SU-DHL-6 (cell line): ENCODE results near the gene GPR180.

ENCODE experiments used
- H2AFZ ChIP-seq: fragments of 200-600 bp; sonication (generic); 2 replicates; pipeline ENCODE4 v1.6.1; 2014; ENCODE audit warnings: low read depth, mild to moderate bottlenecking, moderate library complexity, mixed read lengths, antibody characterized with exemption, low read length; ENCODE audit not compliant: severe bottlenecking
- H3F3A ChIP-seq: fragments of 200-600 bp; shearing (Covaris generic); 2 replicates; pipeline ENCODE4 v1.6.0; 2016; ENCODE audit warnings: antibody characterized with exemption, mild to moderate bottlenecking; ENCODE audit not compliant: insufficient read depth
- H3K27ac ChIP-seq: fragments of 200-600 bp; sonication (generic); 2 replicates; pipeline ENCODE4 v1.5.1; 2016; ENCODE audit warnings: low read depth, mild to moderate bottlenecking, low read length, moderate library complexity, mixed read lengths
- H3K27me3 ChIP-seq: fragments of 200-600 bp; sonication (generic), shearing (Covaris generic); 2 replicates; pipeline ENCODE4 v1.6.0; 2014; ENCODE audit warnings: mild to moderate bottlenecking, low read length
- H3K36me3 ChIP-seq: fragments of 200-600 bp; sonication (generic); 2 replicates; pipeline ENCODE4 v1.6.1; 2014; ENCODE audit warnings: mild to moderate bottlenecking, low read length, mixed read lengths
- H3K4me2 ChIP-seq: fragments of 300-600, 200-600 bp; shearing (Covaris generic), sonication (generic); 2 replicates; pipeline ENCODE4 v1.6.0; 2014; ENCODE audit warnings: low read length, low read depth, mild to moderate bottlenecking; ENCODE audit not compliant: poor library complexity, severe bottlenecking
- H3K4me3 ChIP-seq: fragments of 200-600 bp; sonication (generic); 2 replicates; pipeline ENCODE4 v1.5.1; 2014; ENCODE audit warnings: antibody characterized with exemption, low read length, mild to moderate bottlenecking, mixed read lengths; ENCODE audit not compliant: insufficient read depth, poor library complexity, severe bottlenecking
- H3K79me2 ChIP-seq: fragments of 200-600 bp; sonication (generic); 2 replicates; pipeline ENCODE4 v1.6.1; 2014; ENCODE audit warnings: mild to moderate bottlenecking, low read length, moderate library complexity; ENCODE audit not compliant: insufficient read depth
- H3K9ac ChIP-seq: fragments of 200-600 bp; sonication (generic); 2 replicates; pipeline ENCODE4 v1.7.0; 2014; ENCODE audit warnings: mild to moderate bottlenecking, low read length
- H3K9me2 ChIP-seq: fragments of 200-600 bp; sonication (generic); replicated peaks from 2 replicates; pipeline ENCODE4 v1.6.1; 2014; ENCODE audit warnings: low read length; ENCODE audit not compliant: insufficient read depth
- H3K9me3 ChIP-seq: fragments of 200-600 bp; sonication (generic); 2 replicates; pipeline ENCODE4 v1.6.1; 2014; ENCODE audit warnings: low read length, mixed read lengths; ENCODE audit not compliant: insufficient read depth
- H4K20me1 ChIP-seq: fragments of 200-600 bp; sonication (generic); 2 replicates; pipeline ENCODE4 v1.6.1; 2014; ENCODE audit warnings: low read depth, mild to moderate bottlenecking, antibody characterized with exemption, low read length, moderate library complexity, mixed read lengths
- CTCF ChIP-seq: fragments of 200-600 bp; sonication (generic); IDR thresholded peaks from one replicate; pipeline ENCODE4 v1.5.1; 2017; ENCODE audit warnings: antibody characterized with exemption, mild to moderate bottlenecking, low read length, moderate library complexity; ENCODE audit not compliant: insufficient read depth, poor library complexity, severe bottlenecking
- EZH2phosphoT487 ChIP-seq: fragments of 200-600 bp; sonication (generic), shearing (Covaris generic); conservative IDR thresholded peaks from 2 replicates; pipeline ENCODE4 v1.6.1; 2018; ENCODE audit warnings: mild to moderate bottlenecking, antibody characterized with exemption, low read length, moderate library complexity, mixed read lengths

Gene GPR180

GRCh38 chr13:94677799-94678198, 76.1 kb downstream of the GPR180 start:
- Histone ChIP-seq H3K9me3 (no peaks in the 10 kb centered on the region), H3K4me3 (no peak overlapping the region), H3K79me2 (no peaks in the 10 kb centered on the region), H3K36me3 (no peaks in the 10 kb centered on the region), H2AFZ (no peak overlapping the region), H4K20me1 (no peaks in the 10 kb centered on the region), H3F3A (no peaks in the 10 kb centered on the region), H3K27ac (no peak overlapping the region), H3K27me3 (no peaks in the 10 kb centered on the region), H3K4me2 (no peak overlapping the region), H3K9ac (no peak overlapping the region), H3K9me2 (no peaks in the 10 kb centered on the region)
- TF ChIP-seq CTCF (no peak), EZH2phosphoT487 (no peak)

GRCh38 chr13:94678845-94679244, 77.2 kb downstream of the GPR180 start:
- no peaks in the 10 kb centered on the region for H3K27me3 ChIP-seq
- no peaks in the 10 kb centered on the region for H3K9me3 ChIP-seq
- no peak overlapping the region for H3K4me2 ChIP-seq
- H3K36me3 ChIP-seq = no peaks in the 10 kb centered on the region
- H3K9me2 ChIP-seq = no peaks in the 10 kb centered on the region
- no peak overlapping the region for H2AFZ ChIP-seq
- H3K4me3 ChIP-seq = no peak overlapping the region
- no peak overlapping the region for H3K27ac ChIP-seq
- H3K9ac ChIP-seq = no peak overlapping the region
- TF ChIP-seq EZH2phosphoT487 (no peak), CTCF (no peak)
- H3K79me2 ChIP-seq = no peaks in the 10 kb centered on the region
- no peaks in the 10 kb centered on the region for H3F3A ChIP-seq
- H4K20me1 ChIP-seq = no peaks in the 10 kb centered on the region

- H3K4me3 ChIP-seq = no peak overlapping the region
- H3K4me2 ChIP-seq = no peak overlapping the region
- no peaks in the 10 kb centered on the region for H3K9me3 ChIP-seq
- H2AFZ ChIP-seq = no peak overlapping the region
- H3K9me2 ChIP-seq = no peaks in the 10 kb centered on the region
- H3K79me2 ChIP-seq = no peaks in the 10 kb centered on the region
- no peak for TF ChIP-seq EZH2phosphoT487
- no peak for TF ChIP-seq CTCF
- no peaks in the 10 kb centered on the region for H3F3A ChIP-seq
- H3K27me3 ChIP-seq = no peaks in the 10 kb centered on the region
- H3K27ac ChIP-seq = no peak overlapping the region
- no peak overlapping the region for H3K9ac ChIP-seq
- H3K36me3 ChIP-seq = no peaks in the 10 kb centered on the region
- no peaks in the 10 kb centered on the region for H4K20me1 ChIP-seq
Observed at GRCh38 chr13:94679614-94680013, 78.0 kb downstream of the GPR180 start.

GRCh38 chr13:94682229-94682628, 80.6 kb downstream of the GPR180 start:
- Histone ChIP-seq H3K27ac (no peak overlapping the region), H3K79me2 (no peaks in the 10 kb centered on the region), H3K36me3 (no peaks in the 10 kb centered on the region), H3K9me2 (no peaks in the 10 kb centered on the region), H3K9ac (no peak overlapping the region), H3K4me3 (no peak overlapping the region), H3K27me3 (no peaks in the 10 kb centered on the region), H4K20me1 (no peaks in the 10 kb centered on the region), H2AFZ (no peak overlapping the region), H3K9me3 (no peaks in the 10 kb centered on the region), H3F3A (no peaks in the 10 kb centered on the region), H3K4me2 (no peak overlapping the region)
- no peak for TF ChIP-seq EZH2phosphoT487
- TF ChIP-seq CTCF = no peak
